HG03159 (cell line): ENCODE results near the gene DUSP7.
"Not testable (repeated sequence)": the region's sequence is repeated elsewhere in the genome, so short reads cannot be mapped to it uniquely, and the experiment has no call there.

Experiments used
- ATAC-seq: cut with Tn5 transposase; IDR thresholded peaks from one replicate; pipeline ENCODE4 v1.9.1; 2021; ENCODE audit warnings: mild to moderate bottlenecking, moderate library complexity; ENCODE audit not compliant: unreplicated experiment

DUSP7 gene

DNA sequence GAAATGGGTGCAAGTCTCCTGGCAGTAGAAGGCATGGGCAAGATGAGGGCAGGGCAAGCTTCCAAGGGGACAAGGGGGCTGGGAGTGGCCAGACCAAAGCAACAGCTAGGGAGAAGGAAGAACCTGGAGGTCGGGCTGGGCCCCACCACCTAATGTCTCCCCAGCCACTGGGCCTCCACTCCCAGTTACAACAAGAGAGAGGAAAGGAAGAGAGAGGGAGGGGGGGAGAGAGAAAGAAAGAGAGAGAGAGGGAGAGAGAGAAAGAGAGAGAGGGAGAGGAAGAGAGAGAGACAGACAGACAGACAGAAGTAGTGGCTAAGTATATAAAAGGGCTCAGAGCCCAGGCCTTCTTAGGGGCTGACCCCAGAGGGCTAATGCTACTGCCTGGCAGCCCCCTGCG lies 6.9 kb downstream of the DUSP7 start:
- no peak for ATAC-seq

GRCh38 chr3:52047295-52047960 lies 8.9 kb downstream of the DUSP7 start:
- no peak for ATAC-seq

GRCh38 chr3:52046902-52047239 lies 9.5 kb downstream of the DUSP7 start:
- no peak for ATAC-seq

- ATAC-seq = no peak
Observed at GRCh38 chr3:52046186-52046901, 10.0 kb downstream of the DUSP7 start.

DNA sequence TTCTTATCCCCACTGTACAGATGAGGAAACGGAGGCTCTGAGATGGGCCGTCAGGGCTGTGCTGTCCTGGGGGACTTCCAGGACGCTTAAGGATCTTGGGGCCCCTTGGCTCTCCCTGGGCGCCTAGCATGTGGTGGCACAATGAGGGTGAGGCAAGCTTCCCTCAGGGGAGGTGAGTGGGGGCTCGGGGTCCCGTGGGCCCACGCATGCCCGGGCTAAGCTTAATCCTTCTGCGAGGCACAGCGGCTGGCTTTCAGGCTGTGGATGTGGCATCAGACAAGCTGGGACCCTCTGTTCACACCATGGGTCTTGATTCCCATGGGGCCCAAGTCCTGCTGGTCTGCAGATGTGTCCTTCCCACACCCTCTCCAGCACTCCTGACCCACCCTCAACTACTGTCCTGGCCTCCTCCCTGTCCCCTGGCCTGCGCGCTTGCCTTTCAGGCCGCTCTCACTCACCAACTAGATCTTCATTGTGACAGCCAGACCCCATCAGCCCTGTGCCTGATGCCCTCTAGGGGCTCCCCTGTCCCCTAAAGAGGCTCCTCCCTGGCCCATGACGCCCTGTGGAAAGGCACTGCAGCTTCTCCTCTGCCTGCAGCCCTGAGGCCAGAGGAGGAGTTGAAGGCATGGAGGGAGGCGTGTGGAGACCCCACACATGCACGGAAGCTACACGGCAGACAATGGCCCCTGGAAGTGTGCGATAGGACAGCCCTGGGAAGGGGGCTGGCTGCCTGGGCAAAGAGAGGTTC lies 11.3 kb downstream of the DUSP7 start:
- ATAC-seq = no peak

DNA sequence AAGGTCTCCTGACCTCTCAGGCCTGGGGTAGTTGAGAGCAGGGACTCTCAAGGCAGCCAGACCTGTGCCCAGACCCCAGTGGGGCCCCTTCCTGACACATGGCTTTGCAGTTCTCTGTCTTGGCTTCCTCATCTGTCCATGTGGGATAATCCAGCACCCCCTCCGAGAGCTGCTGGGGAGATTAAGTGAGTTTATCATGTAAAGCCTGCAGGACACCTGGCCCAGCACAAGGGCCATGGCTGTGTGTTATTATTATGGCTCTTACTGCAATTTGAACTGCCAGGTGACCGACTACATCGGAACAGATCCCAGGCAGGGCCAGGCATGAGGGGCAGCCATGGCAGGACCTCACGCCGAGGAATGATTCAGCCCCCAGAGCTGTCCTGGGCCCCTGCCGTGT lies 12.6 kb downstream of the DUSP7 start:
- no peak for ATAC-seq

DNA sequence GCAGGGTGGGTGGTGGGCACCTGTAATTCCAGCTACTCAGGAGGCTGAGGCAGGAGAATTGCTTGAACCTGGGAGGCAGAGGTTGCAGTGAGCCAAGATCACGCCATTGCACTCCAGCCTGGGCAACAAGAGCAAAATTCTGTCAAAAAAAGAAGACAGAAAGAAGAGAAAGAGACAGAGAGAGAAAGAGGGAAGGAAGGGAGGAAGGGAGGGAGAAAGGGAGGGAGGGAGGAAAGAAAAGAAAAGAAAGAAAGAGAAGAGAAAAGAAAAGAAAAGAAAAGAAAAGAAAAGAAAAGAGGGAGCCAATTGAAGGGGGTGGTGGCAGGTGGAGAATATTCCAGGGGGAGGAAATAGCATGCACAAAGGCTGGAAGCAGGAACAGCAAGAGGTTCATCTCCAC lies 13.3 kb downstream of the DUSP7 start:
- ATAC-seq = not testable (repeated sequence)

DNA sequence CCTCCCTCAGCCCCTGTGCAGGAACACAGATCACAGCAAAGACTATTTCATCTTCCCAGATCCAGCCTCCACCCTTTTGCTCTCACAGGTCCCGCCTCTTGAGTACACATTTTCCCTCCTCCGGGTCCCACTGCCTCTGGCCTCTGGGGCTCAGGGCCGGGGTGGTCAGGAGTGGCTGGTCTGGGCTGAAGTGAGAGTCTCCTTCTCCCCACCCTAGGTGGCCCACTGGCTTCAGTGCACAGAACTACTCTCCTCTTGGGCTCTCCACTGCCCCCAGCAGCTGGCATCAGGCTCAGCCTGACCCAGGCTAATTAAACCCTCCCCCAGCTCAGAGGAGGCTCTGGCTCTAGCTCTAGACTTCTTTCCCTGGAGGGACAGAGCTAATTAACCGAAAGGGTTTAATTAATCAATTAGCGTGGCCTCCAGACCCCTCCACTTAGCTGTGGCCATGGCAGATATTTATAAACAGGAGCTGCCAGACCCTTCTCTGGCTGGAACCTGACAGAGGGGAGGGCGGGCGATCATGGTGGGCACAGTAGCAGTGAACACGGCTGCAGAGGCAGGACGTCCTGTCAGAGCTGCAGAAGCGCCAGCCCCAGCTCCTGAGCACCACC lies 15.1 kb downstream of the DUSP7 start:
- ATAC-seq = no peak

DNA sequence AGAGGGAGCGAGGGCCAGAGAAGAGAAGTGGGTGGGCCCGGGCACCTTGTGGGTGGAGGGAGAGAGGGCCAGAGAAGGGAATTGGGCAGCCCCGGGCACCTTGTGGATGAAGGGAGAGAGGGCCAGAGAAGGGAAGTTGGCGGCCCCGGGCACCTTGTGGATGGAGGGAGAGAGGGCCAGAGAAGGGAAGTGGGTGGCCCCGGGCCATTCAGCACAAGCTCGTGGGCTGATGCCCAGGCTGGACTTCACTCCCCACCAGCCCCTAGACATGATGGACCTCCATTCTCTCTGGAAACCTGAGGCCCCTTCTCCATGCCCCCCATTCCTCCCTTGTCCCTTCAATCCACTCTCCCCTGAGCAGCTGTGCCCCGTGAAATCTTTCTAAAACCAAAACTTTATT lies 15.8 kb downstream of the DUSP7 start:
- no peak for ATAC-seq

DNA sequence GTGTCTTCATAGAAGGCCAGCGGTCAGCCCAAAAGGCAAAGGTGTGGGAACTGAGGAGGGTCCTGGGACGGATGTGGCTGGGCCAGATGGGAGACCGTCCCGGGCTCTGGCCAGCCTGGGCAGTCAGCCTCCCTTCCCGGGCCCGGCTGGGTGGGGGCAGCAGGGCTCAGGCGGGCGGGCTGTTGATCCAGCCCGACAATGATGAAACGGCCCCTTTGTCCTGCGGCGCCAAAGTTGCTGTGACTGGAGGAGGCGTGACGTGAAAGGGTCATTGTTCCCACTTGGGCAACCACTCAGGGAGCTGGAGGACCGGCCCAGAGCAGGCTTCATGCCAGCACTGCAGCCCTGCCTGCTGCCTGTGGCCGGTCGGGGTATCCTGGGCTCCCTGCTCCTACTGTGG lies 16.5 kb downstream of the DUSP7 start:
- ATAC-seq = no peak

DNA sequence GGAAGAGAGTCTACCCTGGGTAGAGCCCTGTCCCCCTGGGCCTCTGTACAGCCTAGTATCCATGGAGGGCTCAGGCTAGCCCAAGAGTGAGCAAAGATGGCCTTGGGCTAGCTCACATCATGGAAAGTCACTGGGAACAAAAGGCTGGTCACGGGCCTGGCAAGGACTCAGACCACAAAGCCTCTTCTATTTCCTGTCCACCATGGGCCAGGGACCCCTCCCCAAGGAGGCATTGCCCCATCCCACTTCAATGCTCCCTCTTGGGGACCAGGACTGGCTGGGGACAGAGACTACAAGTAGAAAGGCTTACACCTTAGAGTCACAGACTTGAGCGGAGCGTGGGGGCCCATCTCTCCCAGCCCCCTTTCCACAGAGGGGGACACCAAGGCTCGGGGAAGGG lies 16.9 kb downstream of the DUSP7 start:
- ATAC-seq = no peak

- ATAC-seq = no peak
Observed at GRCh38 chr3:52038227-52038626, 18.1 kb downstream of the DUSP7 start.

DNA sequence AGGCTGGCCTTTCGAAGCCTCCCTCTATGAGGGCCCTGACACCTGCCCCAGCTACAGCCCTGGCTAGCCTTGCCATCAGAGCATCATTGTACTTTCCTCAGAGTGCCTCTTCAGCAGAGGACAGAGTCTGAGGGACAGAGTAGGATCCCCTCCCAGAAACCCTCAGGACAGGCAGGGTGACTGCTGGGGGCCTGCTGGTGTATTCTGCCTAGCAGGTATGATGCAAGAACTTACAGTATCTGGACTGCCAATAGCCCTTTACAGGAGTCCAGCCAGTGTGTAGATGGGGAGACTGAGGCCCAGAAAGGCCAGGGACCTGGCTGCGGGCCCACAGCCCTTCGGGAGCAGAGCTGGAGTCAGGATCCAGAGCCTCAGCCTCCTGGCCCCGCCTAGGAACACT lies 19.1 kb downstream of the DUSP7 start:
- no peak for ATAC-seq

DNA sequence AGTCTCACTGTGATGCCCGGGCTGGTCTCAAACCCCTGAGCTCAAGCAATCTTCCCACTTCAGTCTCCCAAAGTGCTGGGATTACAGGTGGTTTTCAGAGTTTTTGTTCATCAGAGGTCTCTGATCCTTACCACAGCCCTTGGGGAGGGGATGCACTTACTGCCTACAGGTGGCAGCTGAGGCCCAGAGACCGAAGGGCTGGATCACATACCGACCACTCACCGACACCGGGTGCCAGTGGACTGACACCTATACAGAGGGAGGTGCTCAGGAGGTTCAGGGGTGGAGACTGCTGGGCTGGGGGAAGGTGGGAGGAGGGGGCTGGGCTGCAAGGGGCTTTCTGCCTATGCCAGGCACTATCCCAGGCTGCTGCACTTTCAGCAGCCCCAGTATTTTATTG lies 19.5 kb downstream of the DUSP7 start:
- no peak for ATAC-seq

DNA sequence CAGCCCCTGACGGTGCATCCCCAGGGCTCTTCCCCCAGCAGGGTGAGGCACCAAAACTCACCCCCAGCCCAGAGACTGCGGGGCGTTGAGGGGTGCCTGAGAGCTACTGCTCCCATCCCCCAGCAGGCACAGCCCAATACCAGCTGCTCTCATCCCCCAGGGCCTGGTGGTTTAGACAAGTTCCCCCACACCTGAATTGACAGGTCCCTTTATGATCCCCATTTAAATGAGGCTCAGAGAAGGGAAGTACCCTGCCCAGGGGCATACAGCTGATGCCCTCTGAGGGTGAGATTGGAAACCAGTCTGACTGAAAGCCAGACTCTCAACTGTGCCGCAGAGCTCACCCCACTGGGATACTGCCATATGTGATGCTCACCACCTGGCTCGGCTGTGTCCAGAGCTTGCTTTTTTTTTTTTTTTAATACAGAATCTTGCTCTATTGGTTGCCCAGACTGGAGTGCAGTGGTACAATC lies 20.1 kb downstream of the DUSP7 start:
- ATAC-seq = no peak

- no peak for ATAC-seq
Observed at GRCh38 chr3:52034651-52035050, 21.7 kb downstream of the DUSP7 start.

DNA sequence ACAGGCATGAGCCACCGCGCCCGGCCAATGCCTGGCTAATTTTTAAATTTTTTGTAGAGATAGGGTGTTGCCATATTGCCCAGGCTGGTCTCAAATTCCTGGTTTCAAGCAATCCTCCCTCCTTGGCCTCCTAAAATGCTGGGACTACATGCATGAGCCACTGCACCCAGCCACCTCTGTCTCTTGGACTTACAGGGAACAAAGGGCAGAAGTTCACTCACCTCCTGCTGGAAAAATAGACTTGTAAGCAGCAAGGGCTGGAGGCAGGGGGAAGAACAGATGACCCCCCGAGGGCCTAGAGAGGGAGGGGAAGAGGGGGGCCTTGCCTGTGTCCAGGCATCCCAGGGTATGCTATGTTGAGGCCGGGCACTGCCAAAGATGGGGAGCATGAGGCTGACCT lies 22.2 kb downstream of the DUSP7 start:
- no peak for ATAC-seq

DNA sequence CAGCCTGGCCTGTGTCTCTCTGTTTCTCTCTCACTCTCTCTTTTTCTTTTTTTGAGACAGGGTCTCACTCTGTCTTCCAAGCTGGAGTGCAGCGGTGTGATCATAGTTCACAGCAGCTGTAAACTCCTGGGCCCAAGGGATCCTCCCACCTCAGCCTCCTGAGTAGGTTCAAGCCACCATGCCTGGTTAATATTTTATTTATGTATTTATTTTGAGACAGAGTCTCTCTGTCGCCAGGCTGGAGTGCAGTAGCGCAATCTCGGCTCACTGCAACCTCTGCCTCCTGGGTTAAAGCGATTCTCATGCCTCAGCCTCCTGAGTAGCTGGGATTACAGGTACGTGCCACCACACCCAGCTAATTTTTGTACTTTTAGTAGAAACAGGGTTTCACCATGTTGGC lies 22.6 kb downstream of the DUSP7 start:
- not testable (repeated sequence) for ATAC-seq

DNA sequence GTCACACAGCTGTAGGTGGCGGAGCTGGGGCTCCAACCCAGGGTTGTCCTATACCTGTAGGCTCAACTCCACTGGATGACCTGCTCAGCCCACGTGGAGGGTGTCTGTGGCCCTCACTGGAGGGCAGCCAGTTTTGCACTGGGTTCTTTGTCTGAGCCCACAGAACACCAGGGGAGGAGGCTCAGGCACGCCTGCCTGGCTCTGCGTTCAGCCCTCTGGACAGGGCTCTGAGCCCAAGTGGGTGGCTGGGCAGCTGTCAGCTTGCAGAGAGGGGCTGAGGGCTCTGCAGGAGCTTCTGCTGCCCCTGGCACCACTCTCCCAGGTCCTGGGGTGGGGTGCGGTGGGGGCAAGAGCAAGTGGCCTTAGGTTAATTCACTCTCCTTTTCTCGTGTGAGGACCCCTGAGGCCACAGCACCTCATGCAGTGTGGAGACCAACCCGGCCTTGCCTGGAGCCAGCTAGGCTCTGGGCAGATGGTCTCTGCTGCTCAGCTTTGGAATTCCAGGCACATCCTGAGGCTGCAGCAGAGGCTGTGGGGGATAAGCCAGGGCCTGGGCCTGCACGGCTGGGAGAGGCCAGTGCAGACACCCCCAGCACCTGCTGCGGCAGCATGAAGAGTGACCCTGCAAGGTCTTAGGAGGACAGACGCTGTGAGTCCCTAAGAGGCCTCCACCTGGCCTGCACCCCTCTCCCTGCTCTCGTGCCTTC lies 23.5 kb downstream of the DUSP7 start:
- no peak for ATAC-seq

- no peak for ATAC-seq
Observed at GRCh38 chr3:52031896-52032295, 24.5 kb downstream of the DUSP7 start.

DNA sequence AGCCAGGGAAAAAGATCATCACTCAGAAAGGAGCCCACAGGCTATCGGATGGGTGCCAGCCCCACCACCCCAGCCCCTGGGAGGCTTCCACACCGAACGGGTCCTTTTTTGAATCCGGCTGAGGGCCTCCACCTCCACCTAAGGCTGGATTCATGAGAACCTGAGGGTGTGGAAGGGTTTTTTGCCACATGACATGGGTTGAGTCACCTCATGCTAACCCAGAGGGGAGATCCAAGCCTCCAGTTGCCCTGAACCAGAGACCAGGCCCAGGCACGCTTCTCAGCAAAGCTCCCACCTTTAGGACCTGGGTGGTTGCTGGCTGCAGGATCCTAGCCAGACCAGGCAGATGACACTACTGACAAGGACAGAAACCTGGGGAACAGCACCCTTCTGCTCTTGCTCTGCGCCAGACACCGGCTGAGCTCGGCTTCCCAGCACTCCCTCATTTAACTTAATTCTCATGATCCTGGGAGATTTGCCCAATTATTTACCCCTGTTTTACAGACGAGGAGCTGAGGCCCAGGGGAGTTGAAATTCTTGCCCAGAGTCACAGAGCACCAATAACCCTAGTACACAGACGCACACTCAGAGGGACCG lies 25.6 kb downstream of the DUSP7 start:
- ATAC-seq = no peak
